Measurements from ENCODE around the gene VARS2.

GRCh38 chr6:30885999-30886896 lies 27.8 kb upstream of the VARS2 start:
- no peak for TF ChIP-seq CTCF (IDR thresholded peaks at IDR 0.05; ENCODE audit: poor library complexity)
- no peak for TF ChIP-seq EZH2phosphoT487 (IDR thresholded peaks at IDR 0.05; ENCODE audit: low read depth, severe bottlenecking, unreplicated experiment)
- no peak for TF ChIP-seq EZH2 (IDR thresholded peaks at IDR 0.05; ENCODE audit: borderline replicate concordance)
